ENCODE data around the gene DHX32.
"Not testable (repeated sequence)": the region's sequence is repeated elsewhere in the genome, so short reads cannot be mapped to it uniquely, and the experiment has no call there.

The DHX32 gene, protein sequence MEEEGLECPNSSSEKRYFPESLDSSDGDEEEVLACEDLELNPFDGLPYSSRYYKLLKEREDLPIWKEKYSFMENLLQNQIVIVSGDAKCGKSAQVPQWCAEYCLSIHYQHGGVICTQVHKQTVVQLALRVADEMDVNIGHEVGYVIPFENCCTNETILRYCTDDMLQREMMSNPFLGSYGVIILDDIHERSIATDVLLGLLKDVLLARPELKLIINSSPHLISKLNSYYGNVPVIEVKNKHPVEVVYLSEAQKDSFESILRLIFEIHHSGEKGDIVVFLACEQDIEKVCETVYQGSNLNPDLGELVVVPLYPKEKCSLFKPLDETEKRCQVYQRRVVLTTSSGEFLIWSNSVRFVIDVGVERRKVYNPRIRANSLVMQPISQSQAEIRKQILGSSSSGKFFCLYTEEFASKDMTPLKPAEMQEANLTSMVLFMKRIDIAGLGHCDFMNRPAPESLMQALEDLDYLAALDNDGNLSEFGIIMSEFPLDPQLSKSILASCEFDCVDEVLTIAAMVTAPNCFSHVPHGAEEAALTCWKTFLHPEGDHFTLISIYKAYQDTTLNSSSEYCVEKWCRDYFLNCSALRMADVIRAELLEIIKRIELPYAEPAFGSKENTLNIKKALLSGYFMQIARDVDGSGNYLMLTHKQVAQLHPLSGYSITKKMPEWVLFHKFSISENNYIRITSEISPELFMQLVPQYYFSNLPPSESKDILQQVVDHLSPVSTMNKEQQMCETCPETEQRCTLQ

GRCh38 chr10:125881192-125881591 is at the start of gene DHX32:
Gene DHX32, minus strand, starts transcription at chr10:125881292. Its CDS starts 468 bp downstream, at chr10:125880824.
- DNase-seq, result no peak

GRCh38 chr10:125929618-125930017 is 48.5 kb upstream of the DHX32 start:
- DNase-seq, result no peak

DNA sequence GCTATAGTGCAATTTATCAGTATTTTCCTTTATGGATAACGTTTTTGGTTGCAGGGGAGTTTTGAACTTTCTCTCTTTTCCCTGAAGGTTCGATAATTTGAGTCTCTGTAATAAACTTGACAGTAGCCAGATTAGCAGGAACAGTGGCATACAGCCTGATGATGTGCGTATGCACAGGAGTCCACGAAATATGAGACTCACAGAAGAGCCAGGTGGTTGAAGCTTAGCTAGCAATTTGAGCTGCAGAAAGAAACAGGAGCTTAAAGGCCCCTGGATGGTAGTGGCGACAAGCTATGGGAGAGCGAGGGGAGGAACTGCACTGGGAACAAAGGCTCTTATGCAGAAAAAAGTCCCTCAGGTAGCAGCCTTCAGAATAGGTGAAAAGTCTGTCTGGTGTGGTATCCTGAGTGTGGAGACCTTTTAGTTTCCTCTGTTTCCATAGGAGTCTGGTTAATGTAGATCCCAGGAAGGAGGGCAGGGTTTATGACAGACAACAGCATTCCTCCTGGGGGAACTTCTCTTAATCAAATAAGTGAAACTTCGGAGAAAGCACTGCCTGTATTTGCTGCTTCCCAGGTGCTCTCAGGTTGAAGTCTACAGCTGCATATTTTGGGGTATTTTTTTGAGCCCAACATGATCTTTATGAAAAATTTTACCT is 48.0 kb upstream of the DHX32 start:
- no peak for DNase-seq

DNA sequence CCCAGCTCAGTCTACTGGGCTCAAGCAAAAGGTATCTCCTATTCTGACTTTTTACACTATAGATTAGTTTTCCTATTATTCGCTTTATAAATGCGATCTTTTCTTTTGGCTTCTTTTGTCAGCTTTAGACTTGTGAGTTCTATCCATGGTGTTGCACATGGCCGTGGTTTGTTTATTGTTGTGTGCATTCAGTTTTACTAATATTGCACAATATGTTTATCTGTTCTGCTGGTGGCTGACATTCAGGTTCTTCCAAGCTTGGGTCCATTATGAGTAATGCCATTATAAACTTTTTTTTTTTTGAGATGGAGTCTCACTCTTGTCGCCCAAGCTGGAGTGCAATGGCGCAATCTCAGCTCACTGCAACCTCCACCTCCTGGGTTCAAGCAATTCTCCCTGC is 46.2 kb upstream of the DHX32 start:
- DNase-seq, result not testable (repeated sequence)

DNA sequence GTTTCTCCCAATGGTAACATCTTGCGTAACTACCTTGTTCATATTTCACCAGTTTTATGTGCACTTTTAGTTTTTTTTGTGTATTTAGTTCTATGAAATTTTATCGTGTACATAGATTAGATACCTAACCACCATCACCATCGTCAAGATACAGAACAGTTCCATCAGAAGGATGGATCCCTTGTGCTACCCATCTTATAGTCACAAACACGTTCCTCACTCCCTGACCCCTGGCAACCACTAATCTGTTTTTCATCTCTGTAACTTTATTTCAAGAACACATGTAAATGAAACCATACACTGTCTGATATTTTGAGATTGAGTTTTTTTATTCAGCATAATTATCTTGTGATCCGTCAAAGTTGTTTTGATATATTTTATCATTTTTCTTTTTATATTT is 45.2 kb upstream of the DHX32 start:
- DNase-seq, result no peak

DNA sequence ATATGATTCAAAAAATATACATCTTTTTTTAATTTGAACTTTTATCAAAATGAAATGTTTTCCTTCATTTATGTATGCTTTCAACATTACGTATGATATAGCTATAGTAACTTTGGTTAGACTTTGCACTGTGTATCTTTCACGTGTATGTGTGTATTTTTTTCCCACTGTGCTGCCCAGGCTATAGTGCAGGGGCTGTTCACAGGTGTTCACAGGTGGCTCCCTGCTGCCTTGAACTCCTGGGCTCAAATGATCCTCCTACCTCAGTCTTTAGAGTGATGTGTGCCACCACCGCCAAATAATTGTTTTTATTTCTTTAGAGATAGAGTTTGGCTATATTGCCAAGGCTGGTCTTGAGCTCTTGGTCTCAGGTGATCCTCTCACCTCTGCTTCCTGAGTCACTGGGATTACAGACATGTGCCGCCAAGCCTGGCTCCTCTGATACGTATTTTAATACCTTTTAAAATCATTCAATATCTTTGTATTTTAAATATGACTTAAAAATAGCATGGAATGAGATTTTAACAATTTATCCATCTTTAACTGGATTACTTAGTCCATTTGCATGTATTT is 44.3 kb upstream of the DHX32 start:
- no peak for DNase-seq

GRCh38 chr10:125921643-125922306 is 40.7 kb upstream of the DHX32 start:
- DNase-seq, result not testable (repeated sequence)

DNA sequence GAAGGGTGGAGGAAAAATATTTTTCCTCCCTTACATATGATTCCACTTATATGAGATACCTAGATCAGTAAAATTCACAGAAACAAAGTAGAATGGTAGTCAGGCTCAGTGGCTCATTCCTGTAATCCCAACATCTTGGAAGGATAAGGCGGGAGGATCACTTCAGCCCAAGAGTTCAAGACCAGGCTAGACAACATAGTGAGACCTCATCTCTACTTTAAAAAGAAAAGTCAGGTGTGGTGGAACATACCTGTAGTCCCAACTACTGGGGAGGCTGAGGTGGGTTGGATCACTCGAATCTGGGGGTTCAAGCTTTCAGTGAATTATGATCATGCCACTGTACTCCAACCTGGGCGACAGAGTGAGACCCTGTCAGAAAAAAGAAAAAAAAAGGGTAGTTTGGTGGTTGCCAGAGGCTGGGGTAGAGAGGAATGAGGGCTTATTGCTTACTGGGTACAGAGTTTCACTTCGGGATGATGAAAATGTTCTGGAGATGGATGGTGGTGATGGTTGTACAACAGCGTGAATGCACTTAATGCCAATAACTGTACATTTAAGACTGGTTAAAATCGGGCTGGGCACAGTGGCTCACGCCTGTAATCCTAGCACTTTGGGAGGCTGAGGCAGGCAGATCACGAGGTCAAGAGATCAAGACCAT is 36.7 kb upstream of the DHX32 start:
- not testable (repeated sequence) for DNase-seq

DNA sequence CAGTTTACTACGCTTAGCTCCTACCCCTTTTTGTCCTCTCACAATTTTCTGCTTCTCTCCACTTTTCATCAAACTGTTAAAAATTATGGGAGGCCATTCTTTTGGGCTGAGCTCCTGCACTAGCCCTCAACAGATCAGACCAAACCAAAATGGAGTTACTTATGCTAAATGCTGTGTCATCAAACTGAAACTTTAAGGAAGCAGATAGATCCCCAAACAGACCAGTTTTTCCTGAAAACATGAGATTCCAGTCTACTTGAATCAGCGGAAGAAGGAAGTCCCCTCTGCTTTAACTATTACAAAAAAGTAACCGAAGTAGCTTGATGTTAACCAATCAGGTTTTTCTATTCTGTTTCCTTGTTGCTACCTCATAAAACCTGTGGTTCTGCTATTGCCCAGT is 35.9 kb upstream of the DHX32 start:
- no peak for DNase-seq

GRCh38 chr10:125913277-125913676 is 32.2 kb upstream of the DHX32 start:
- DNase-seq, result not testable (repeated sequence)

DNA sequence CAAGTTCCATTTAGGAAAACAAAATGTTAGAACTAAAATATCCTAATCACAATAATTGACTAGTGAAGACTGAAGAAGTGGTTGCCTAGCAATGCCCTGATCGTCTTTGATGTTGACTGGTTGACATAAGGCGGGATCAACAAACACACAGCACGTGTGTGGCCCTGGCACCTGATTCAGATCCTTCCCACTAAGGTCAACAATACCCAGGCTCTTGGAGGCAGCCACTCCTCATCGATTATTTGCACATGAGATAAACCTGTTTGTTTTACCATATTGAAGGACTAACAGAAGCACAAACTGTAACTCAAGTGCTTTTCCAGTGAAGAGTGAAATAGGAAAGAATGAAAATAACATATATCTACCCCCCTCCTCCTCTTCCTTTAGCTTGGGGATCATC is 30.9 kb upstream of the DHX32 start:
- DNase-seq, result no peak

GRCh38 chr10:125911145-125911544 is 30.1 kb upstream of the DHX32 start:
- no peak for DNase-seq

DNA sequence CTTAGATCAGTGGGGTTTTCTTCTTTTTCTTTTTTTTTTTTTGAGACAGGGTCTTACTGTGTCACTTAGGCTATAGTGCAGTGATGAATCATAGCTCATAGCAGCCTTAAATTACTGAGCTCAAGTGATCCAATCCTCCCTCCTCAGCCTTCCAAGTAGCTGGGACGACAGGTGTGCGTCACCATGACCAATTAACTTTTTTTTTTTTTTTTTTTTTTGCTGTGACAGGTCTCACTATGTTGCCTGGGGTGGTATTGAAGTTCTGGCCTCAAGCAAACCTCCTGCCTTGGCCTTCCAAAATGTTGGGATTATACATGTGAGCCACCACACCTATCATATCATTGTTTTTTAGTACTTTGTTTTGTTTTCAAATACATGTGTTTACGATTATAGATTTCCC is 28.4 kb upstream of the DHX32 start:
- DNase-seq, result not testable (repeated sequence)

- not testable (repeated sequence) for DNase-seq
Observed at GRCh38 chr10:125908813-125909212, 27.7 kb upstream of the DHX32 start.

DNA sequence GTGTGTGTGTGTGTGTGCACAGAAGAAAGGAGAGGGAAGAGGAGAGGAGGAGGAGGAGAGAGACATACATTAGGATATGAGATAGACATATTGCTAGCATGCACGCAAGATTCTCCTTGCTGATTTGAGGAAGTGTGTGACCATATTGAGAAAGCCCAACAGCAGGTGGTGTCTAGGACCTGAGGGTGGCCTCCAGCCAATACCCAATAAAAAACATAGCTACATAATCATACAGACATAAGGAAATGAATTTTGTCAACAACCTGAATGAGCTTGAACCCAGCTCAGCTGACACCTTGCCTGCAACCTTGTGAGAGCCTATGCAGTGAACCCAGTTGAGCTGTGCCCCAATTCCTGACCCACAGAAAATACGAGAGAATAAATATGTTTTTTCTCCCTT is 26.5 kb upstream of the DHX32 start:
- not testable (repeated sequence) for DNase-seq

- DNase-seq, result not testable (repeated sequence)
Observed at GRCh38 chr10:125905069-125905994, 24.2 kb upstream of the DHX32 start.

- not testable (repeated sequence) for DNase-seq
Observed at GRCh38 chr10:125903135-125903640, 22.1 kb upstream of the DHX32 start.

DNA sequence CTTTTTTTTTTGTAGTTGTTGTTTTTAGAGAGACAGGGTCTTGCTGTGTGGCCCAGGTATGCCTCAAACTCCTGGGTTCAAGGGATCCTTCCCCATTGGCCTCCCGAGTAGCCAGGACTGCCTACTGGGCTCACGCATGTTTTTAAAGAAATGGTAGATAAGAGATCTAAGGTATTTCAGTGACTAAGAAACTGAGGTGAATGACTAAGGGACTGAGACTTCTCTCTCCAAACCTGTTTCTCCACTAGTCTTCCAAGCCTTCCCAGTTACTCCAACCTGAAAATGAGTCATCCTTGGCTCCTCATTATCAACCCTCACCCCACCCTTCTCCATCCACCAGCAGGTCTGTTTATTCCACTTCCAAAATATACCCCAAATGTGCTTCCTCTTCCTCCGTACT is 19.9 kb upstream of the DHX32 start:
- DNase-seq, result not testable (repeated sequence)

- not testable (repeated sequence) for DNase-seq
Observed at GRCh38 chr10:125897317-125897716, 16.2 kb upstream of the DHX32 start.

DNA sequence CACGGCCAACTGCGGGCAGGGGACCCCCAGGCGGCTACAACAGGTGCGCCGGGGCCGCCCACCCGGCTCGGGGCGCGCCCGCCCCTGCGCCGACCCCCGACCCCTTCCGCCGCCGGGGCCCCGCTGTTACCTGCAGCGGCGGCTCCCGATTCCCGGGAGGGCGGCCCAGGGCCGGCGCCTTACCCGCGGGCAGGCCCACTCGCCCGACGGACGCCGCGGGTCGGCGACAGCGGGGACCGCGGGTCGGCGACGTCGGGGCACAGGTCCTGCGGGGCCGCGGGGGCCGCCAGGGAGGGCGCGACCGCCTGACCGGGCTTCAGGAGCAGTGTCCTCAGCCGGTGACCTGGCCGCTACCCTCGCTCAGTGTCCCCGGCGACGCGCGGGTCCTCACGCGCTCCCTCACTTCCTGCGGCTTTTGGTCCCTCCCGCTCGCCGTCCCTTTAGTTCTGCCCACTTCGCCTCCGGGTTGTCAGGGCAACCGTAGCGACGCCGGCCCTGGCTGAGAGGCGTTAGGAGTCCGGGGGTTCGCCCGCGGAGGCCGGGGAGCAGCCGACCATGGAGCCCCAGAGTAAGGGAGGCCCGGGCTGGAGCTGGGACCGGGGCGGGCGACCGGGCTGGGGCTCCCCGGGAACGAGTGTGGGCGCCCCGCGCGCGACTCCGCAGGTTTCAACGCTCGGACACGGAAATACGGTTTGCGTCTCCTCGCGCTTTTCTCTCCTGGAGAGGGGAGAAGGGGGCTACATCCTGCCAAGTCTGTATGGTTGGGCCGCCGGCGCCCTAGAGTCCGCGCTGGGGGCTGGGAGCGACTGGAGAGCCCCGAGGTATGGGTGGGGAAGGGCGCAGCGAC is 15.2 kb upstream of the DHX32 start, which contains the start of gene FANK1:
FANK1 (plus strand) TSS at position 477 of the 847 bp plus-strand sequence; CDS start at position 556, 79 bp downstream.
- DNase-seq, result peak; percentile 7
